H1 (cell line): ENCODE data around the gene TMEM121B. TPM values are rescaled to one million over a fixed set of nuclear protein-coding genes. Genes with fewer than 3 reads are reported as not detected.
A peak's percentile ranks its signal among the peaks of the same experiment; 100 is the strongest.

ENCODE experiments used
- CTCF ChIA-PET: fragments of 300-600 bp; sonication (Branson Sonifier 250); formaldehyde crosslinking; loops from one replicate; lab custom pipeline; 2021; ENCODE audit not compliant: partially characterized antibody; lab: Charles Lee
- POLR2A ChIA-PET: fragments of 300-600 bp; sonication (Branson Sonifier 250); formaldehyde crosslinking; loops from one replicate; lab custom pipeline; 2021; ENCODE audit warnings: inconsistent platforms; ENCODE audit not compliant: partially characterized antibody; lab: Charles Lee
- DNase-seq, 2 experiments: peaks; one replicate each; pipeline versions ENCODE4 v3.0.0 to v3.0.0-alpha.2; 2010 to 2022; ENCODE audit warnings: low spot score in 2 of 2, low read depth in 1 of 2, mixed read lengths in 1 of 2
- FAIRE-seq: peaks from 2 replicates; lab custom pipeline; 2011; peaks lifted over from hg19 to GRCh38; lab: Jason Lieb, UNC
- H2AFZ ChIP-seq: 2 replicates; pipeline ENCODE4 v1.8.1; 2012; ENCODE audit warnings: low read length, inconsistent platforms
- H2AK5ac ChIP-seq: 2 replicates; pipeline ENCODE4 v1.6.1; 2013; ENCODE audit warnings: low read depth, low read length
- H2BK120ac ChIP-seq: replicated peaks from 2 replicates; pipeline ENCODE3; 2013; ENCODE audit warnings: low read depth, low read length, inconsistent platforms
- H2BK12ac ChIP-seq: 2 replicates; pipeline ENCODE4 v1.6.1; 2013; ENCODE audit warnings: low read depth, low read length
- H2BK15ac ChIP-seq: 2 replicates; pipeline ENCODE4 v1.6.1; 2013; ENCODE audit warnings: low read length
- H2BK20ac ChIP-seq: 2 replicates; pipeline ENCODE4 v1.6.1; 2013; ENCODE audit warnings: low read length
- H2BK5ac ChIP-seq: 2 replicates; pipeline ENCODE4 v1.6.1; 2013; ENCODE audit warnings: low read depth, low read length
- H3K14ac ChIP-seq: 2 replicates; pipeline ENCODE4 v1.6.1; 2013; ENCODE audit warnings: inconsistent platforms; ENCODE audit not compliant: insufficient read length
- H3K18ac ChIP-seq: 2 replicates; pipeline ENCODE4 v1.6.1; 2013; ENCODE audit warnings: low read length; ENCODE audit errors: extremely low read depth
- H3K23ac ChIP-seq: 2 replicates; pipeline ENCODE4 v1.6.1; 2013; ENCODE audit warnings: inconsistent platforms; ENCODE audit not compliant: insufficient read length
- H3K23me2 ChIP-seq: 2 replicates; pipeline ENCODE4 v1.6.1; 2013; ENCODE audit warnings: low read depth, low read length
- H3K27ac ChIP-seq: 2 replicates; pipeline ENCODE4 v1.6.1; 2011; ENCODE audit warnings: low read depth, low read length, inconsistent platforms
- H3K27me3 ChIP-seq, 4 experiments: replicated peaks in 1 of 4; 1 replicate in 1 of 4; 2 replicates in 3 of 4; pipeline versions ENCODE4 v1.6.1 to v1.8.1; 2011 to 2013; ENCODE audit warnings: low read length in 3 of 4, mild to moderate bottlenecking in 3 of 4, inconsistent platforms in 2 of 4, mixed read lengths in 2 of 4, moderate library complexity in 1 of 4; ENCODE audit not compliant: control insufficient read depth in 3 of 4, insufficient read depth in 3 of 4; ENCODE audit errors: extremely low read depth in 1 of 4
- H3K36me3 ChIP-seq, 4 experiments: 2 replicates each; pipeline versions ENCODE4 v1.6.1 to v1.8.1; 2011 to 2013; ENCODE audit warnings: mild to moderate bottlenecking in 4 of 4, low read length in 3 of 4, moderate library complexity in 2 of 4, control low read depth in 1 of 4, inconsistent platforms in 1 of 4; ENCODE audit not compliant: insufficient read depth in 4 of 4, control insufficient read depth in 2 of 4
- H3K4ac ChIP-seq: replicated peaks from 2 replicates; pipeline ENCODE3; 2013; ENCODE audit warnings: low read length, low read depth, mixed read lengths, inconsistent platforms; ENCODE audit not compliant: insufficient read length
- H3K4me1 ChIP-seq, 4 experiments: replicated peaks in 1 of 4; 1 replicate in 1 of 4; 2 replicates in 3 of 4; pipeline versions ENCODE4 v1.6.1 to v1.8.1; 2011 to 2013; ENCODE audit warnings: low read length in 3 of 4, inconsistent platforms in 2 of 4, mixed read lengths in 1 of 4; ENCODE audit not compliant: insufficient read depth in 4 of 4, control insufficient read depth in 3 of 4
- H3K4me2 ChIP-seq, 2 experiments: 2 replicates each; pipeline versions ENCODE4 v1.6.1 to v1.8.1; 2011 to 2013; ENCODE audit warnings: low read depth in 2 of 2, low read length in 2 of 2, control low read depth in 1 of 2, inconsistent platforms in 1 of 2, mild to moderate bottlenecking in 1 of 2; ENCODE audit not compliant: insufficient read depth in 1 of 2
- H3K4me3 ChIP-seq, 4 experiments: fragments of 200-600, 300-600 bp in 1 of 4; sonication (generic), shearing (Covaris generic), sonication (Bioruptor Twin) in 1 of 4; 2 replicates each; pipeline versions ENCODE4 v1.5.1 to v1.8.1; 2011 to 2016; ENCODE audit warnings: low read length in 4 of 4, low read depth in 3 of 4, control low read depth in 2 of 4, inconsistent platforms in 2 of 4, mild to moderate bottlenecking in 2 of 4, mixed read lengths in 1 of 4, moderate library complexity in 1 of 4; ENCODE audit not compliant: insufficient read depth in 2 of 4; ENCODE audit errors: extremely low read depth in 1 of 4
- H3K56ac ChIP-seq: replicated peaks from 2 replicates; pipeline ENCODE3; 2013; ENCODE audit warnings: low read depth, mild to moderate bottlenecking, mixed read lengths, low read length, inconsistent platforms; ENCODE audit not compliant: insufficient read length
- H3K79me1 ChIP-seq: 2 replicates; pipeline ENCODE4 v1.6.1; 2013; ENCODE audit warnings: low read depth, low read length, control low read depth
- H3K79me2 ChIP-seq, 2 experiments: 2 replicates each; pipeline versions ENCODE4 v1.6.1 to v1.8.1; 2012 to 2013; ENCODE audit warnings: low read length in 2 of 2, mild to moderate bottlenecking in 2 of 2, inconsistent platforms in 1 of 2; ENCODE audit not compliant: insufficient read depth in 2 of 2, control insufficient read depth in 1 of 2
- H3K9ac ChIP-seq, 4 experiments: replicated peaks in 1 of 4; 1 replicate in 1 of 4; 2 replicates in 3 of 4; pipeline versions ENCODE4 v1.6.1 to v1.8.1; 2011 to 2013; ENCODE audit warnings: low read depth in 3 of 4, low read length in 3 of 4, control low read depth in 2 of 4, mild to moderate bottlenecking in 2 of 4, moderate library complexity in 2 of 4, inconsistent platforms in 1 of 4; ENCODE audit errors: extremely low read depth in 1 of 4
- H3K9me3 ChIP-seq, 2 experiments: 2 replicates each; pipeline versions ENCODE4 v1.6.1 to v1.8.1; 2012 to 2013; ENCODE audit warnings: mild to moderate bottlenecking in 2 of 2, moderate library complexity in 2 of 2, control low read depth in 1 of 2, inconsistent platforms in 1 of 2, low read depth in 1 of 2, low read length in 1 of 2, mixed read lengths in 1 of 2; ENCODE audit not compliant: insufficient read depth in 2 of 2
- H4K20me1 ChIP-seq, 2 experiments: replicated peaks in 1 of 2; 2 replicates each; pipeline versions ENCODE3 to v1.8.1; 2011 to 2013; ENCODE audit warnings: inconsistent platforms in 2 of 2, low read length in 2 of 2, mild to moderate bottlenecking in 1 of 2; ENCODE audit not compliant: insufficient read depth in 2 of 2, control insufficient read depth in 1 of 2
- H4K5ac ChIP-seq: 2 replicates; pipeline ENCODE4 v1.6.1; 2013; ENCODE audit warnings: low read length, low read depth, mixed read lengths, inconsistent platforms; ENCODE audit not compliant: insufficient read length
- H4K8ac ChIP-seq: 2 replicates; pipeline ENCODE4 v1.8.0; 2013; ENCODE audit warnings: mild to moderate bottlenecking, moderate library complexity, low read length, inconsistent platforms; ENCODE audit not compliant: insufficient read depth; ENCODE audit errors: extremely low read depth
- H4K91ac ChIP-seq: replicated peaks from 2 replicates; pipeline ENCODE3; 2013; ENCODE audit warnings: low read length, mixed read lengths, inconsistent platforms; ENCODE audit not compliant: insufficient read length
- JUND ChIP-seq: IDR thresholded peaks from 2 replicates; pipeline ENCODE4 v1.6.1; 2011; ENCODE audit warnings: mild to moderate bottlenecking, improper control_type of control experiment, low read length
- KDM1A ChIP-seq: fragments of 200-600, 300-600 bp; sonication (generic); IDR thresholded peaks from 2 replicates; pipeline ENCODE4 v1.7.1; 2016; ENCODE audit warnings: mild to moderate bottlenecking, low read length, borderline replicate concordance
- RAD21 ChIP-seq, 2 experiments: IDR thresholded peaks in 1 of 2; conservative IDR thresholded peaks in 1 of 2; 2 replicates each; pipeline ENCODE4 v1.6.1; 2011; ENCODE audit warnings: low read depth in 2 of 2, low read length in 2 of 2, improper control_type of control experiment in 1 of 2, inconsistent platforms in 1 of 2, mild to moderate bottlenecking in 1 of 2, moderate library complexity in 1 of 2
- TEAD4 ChIP-seq: IDR thresholded peaks from 2 replicates; pipeline ENCODE4 v1.6.1; 2012; ENCODE audit warnings: low read depth, low read length, inconsistent platforms, mixed read lengths
- WGBS, 2 experiments: shearing (Covaris generic) in 1 of 2; methylation state at CpG; one replicate each; pipeline versions ENCODE4 v1.1.6 to v1.1.7; 2013 to 2015; ENCODE audit warnings: low lambda C conversion rate in 2 of 2, mixed read lengths in 2 of 2, inconsistent platforms in 1 of 2, low coverage in 1 of 2, missing lambda C conversion rate in 1 of 2; ENCODE audit not compliant: insufficient replicate concordance in 2 of 2, insufficient coverage in 1 of 2, insufficient read length in 1 of 2; ENCODE audit errors: extremely low coverage in 1 of 2, missing lambda C conversion rate in 1 of 2; 5-methylcytosine and 5-hydroxymethylcytosine counted together
- polyA plus RNA-seq, 7 experiments: library from polyadenylated mRNA; depleted of rRNA in 3 of 7; stranded (reverse) in 5 of 7; unstranded in 2 of 7; fragments of >200 nt in 5 of 7; fragments of 200-250 nt in 2 of 7; gene quantifications; 1 replicate in 5 of 7; 2 replicates in 1 of 7; 4 replicates in 1 of 7; pipeline versions ENCODE4 v1.2.1 to v1.2.3, GENCODE V29; 2011 to 2013; ENCODE audit warnings: missing spikeins in 2 of 7, mixed read lengths in 2 of 7
- total RNA-seq: library from RNA; stranded (reverse); fragmentation: NEBNext Ultra II Directional; extraction: Animal tissue kit (Norgen Biotek cat#: 25700); gene quantifications from 2 replicates; pipeline ENCODE4 v1.2.1, GENCODE V29; 2021
- TF ChIP-seq, protein P1 (sequence below), 3 experiments: IDR thresholded peaks; 1 replicate in 2 of 3; 2 replicates in 1 of 3; pipeline versions ENCODE4 v1.5.1 to v1.6.1; 2011; ENCODE audit warnings: low read length in 3 of 3, mild to moderate bottlenecking in 3 of 3, inconsistent platforms in 2 of 3, low read depth in 1 of 3, moderate library complexity in 1 of 3; ENCODE audit not compliant: insufficient read depth in 1 of 3; ENCODE audit errors: control extremely low read depth in 1 of 3

TMEM121B gene
- total and polyA plus RNA-seq, 2 of the 8 experiments (the other 6 are each of a cell fraction or from before 2014, with no cell fraction given) = 4.3 to 6.9 TPM

DNA sequence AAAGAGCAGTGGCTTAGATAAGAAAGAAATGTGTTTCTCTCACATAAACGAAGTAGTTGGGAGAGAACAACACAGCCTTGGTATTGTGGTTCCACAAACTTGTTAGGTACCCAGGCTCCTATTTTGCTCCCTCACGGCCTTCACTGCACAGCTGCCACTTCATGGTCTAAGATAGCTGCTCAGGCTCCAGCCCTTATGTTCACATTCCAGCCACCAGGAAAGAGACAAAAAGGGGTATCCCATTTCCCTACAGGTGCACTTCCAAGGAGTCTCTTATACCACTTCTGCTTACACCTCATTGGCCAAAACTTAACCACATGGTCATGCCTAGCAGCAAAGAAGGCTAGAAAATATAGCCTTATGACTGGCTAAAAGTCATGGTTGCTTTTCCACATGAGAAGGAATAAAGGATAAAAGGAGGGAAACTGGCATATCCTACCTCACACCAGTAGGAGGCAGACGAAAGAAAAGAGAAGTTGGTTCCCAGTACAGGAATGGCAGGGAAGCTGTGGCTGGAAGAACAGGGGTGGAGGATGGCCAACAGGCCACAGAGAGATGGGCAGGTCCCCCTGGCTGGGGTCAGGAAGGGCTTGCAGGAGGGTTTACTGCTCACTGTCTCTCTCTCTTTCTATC, 43.3 kb upstream of the TMEM121B start:
- CTCF ChIA-PET = interaction anchor here (0.6 to 2.1 kb wide), 28 partner anchors 9 to 414 kb away, joined by 3 to 7 read pairs (median 3); no protein-coding TSS in a partner anchor
- peak; percentile 92 for FAIRE-seq
- Histone ChIP-seq H2AK5ac (0 out of 2 replicates have a peak overlapping the region, but pooled peaks have one; percentile 17), H3K79me1 (no peaks in the 10 kb centered on the region), H2BK5ac (no peak overlapping the region), H2BK20ac (no peak overlapping the region), H4K8ac (no peak overlapping the region), H3K4me3 (no peak overlapping the region), H3K23me2 (0 out of 2 replicates have a peak, but pooled peaks cover 2% of the 10 kb centered on the region), H3K56ac (no peak overlapping the region), H3K27ac (no peak overlapping the region), H2BK15ac (no peak overlapping the region), H4K20me1 (no peaks in the 10 kb centered on the region), H3K18ac (no peak overlapping the region; the same call in 1 of the 2 replicates), H2BK12ac (no peak overlapping the region), H3K4me1 (peaks cover 0 to 3% (median 2%) of the 10 kb centered on the region in 4 experiments; a peak in 2 of 7 replicates), H3K14ac (no peak overlapping the region), H3K36me3 (no peaks in the 10 kb centered on the region), H3K27me3 (0 out of 7 replicates have a peak, but pooled peaks cover 0 to 4% (median 0%) of the 10 kb centered on the region in 4 experiments), H4K5ac (no peak overlapping the region), H3K9me3 (no peaks in the 10 kb centered on the region), H3K23ac (no peak overlapping the region), H2AFZ (no peak overlapping the region), H3K4me2 (no peak overlapping the region), H2BK120ac (no peak overlapping the region), H3K4ac (no peak overlapping the region), H3K79me2 (no peaks in the 10 kb centered on the region), H4K91ac (no peak overlapping the region), H3K9ac (no peak overlapping the region)
- WGBS, 2 experiments = 73% methylated on average over 3 of the region's 3 CpGs; no CpG with 5 or more reads in 1 of the 2 experiments
- TF ChIP-seq, protein P1, sequence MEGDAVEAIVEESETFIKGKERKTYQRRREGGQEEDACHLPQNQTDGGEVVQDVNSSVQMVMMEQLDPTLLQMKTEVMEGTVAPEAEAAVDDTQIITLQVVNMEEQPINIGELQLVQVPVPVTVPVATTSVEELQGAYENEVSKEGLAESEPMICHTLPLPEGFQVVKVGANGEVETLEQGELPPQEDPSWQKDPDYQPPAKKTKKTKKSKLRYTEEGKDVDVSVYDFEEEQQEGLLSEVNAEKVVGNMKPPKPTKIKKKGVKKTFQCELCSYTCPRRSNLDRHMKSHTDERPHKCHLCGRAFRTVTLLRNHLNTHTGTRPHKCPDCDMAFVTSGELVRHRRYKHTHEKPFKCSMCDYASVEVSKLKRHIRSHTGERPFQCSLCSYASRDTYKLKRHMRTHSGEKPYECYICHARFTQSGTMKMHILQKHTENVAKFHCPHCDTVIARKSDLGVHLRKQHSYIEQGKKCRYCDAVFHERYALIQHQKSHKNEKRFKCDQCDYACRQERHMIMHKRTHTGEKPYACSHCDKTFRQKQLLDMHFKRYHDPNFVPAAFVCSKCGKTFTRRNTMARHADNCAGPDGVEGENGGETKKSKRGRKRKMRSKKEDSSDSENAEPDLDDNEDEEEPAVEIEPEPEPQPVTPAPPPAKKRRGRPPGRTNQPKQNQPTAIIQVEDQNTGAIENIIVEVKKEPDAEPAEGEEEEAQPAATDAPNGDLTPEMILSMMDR (IDR thresholded peaks at IDR 0.05; ENCODE audit: control extremely low read depth in 1 of 3, insufficient read depth in 1 of 3, low read depth in 1 of 3, low read length in 3 of 3) = peak; percentile 8 to 64 (median 46); a peak in 3 of 4 replicates
- TF ChIP-seq RAD21 (IDR thresholded peaks at IDR 0.05 in 1 of 2, conservative IDR thresholded peaks at IDR 0.05 in 1 of 2; ENCODE audit: low read depth in 2 of 2, low read length in 2 of 2) = peak; percentile 37 to 42; a peak in 3 of 4 replicates
- peak; percentile 78 for TF ChIP-seq TEAD4
- TF ChIP-seq KDM1A = peak; percentile 86; the same call in 1 of the 2 replicates
- TF ChIP-seq JUND = no peak
- DNase-seq = no peak
- POLR2A ChIA-PET = no interaction called here
